CD4-positive, alpha-beta T cell (primary cell): Measurements from ENCODE around the gene ELFN1. TPM values are rescaled to one million over a fixed set of nuclear protein-coding genes. Genes with fewer than 3 reads are reported as not detected.
"Not testable (repeated sequence)": the region's sequence is repeated elsewhere in the genome, so short reads cannot be mapped to it uniquely, and the experiment has no call there.

Experiments used
- ATAC-seq: fragments of 200-7000 bp; cut with Tn5 transposase; one replicate; pipeline ENCODE4 v1.10.0; 2022; ENCODE audit warnings: mild to moderate bottlenecking; ENCODE audit not compliant: poor library complexity
- CTCF ChIA-PET: fragments of 350-600 bp; sonication (Branson Sonifier 250); formaldehyde crosslinking; loops from one replicate; lab custom pipeline; 2021; ENCODE audit warnings: antibody characterized with exemption, inconsistent platforms; lab: Charles Lee
- POLR2A ChIA-PET: fragments of 350-600 bp; sonication (Branson Sonifier 250); formaldehyde crosslinking; loops from one replicate; lab custom pipeline; 2021; ENCODE audit warnings: antibody characterized with exemption, inconsistent platforms; lab: Charles Lee
- DNase-seq, 14 experiments: peaks; one replicate each; pipeline ENCODE4 v3.0.0-alpha.2; 2013 to 2020; ENCODE audit warnings: mixed read lengths in 2 of 14
- H3K27ac ChIP-seq, 2 donors: one replicate each; pipeline versions ENCODE4 v1.5.1 to v1.7.0; 2013; ENCODE audit warnings: low read length in 2 of 2, low read depth in 1 of 2, mild to moderate bottlenecking in 1 of 2
- H3K27me3 ChIP-seq, 2 experiments: 1 replicate in 1 of 2; 2 replicates in 1 of 2; pipeline versions ENCODE4 v1.6.1 to v1.7.0; 2013; ENCODE audit warnings: low read length in 2 of 2, control low read depth in 1 of 2, mild to moderate bottlenecking in 1 of 2, moderate library complexity in 1 of 2; ENCODE audit not compliant: insufficient read depth in 2 of 2, control insufficient read depth in 1 of 2
- H3K36me3 ChIP-seq: one replicate; pipeline ENCODE4 v1.6.1; 2013; ENCODE audit warnings: low read length, control low read depth; ENCODE audit not compliant: insufficient read depth
- H3K4me1 ChIP-seq: one replicate; pipeline ENCODE4 v1.6.1; 2013; ENCODE audit warnings: low read length, control low read depth; ENCODE audit not compliant: insufficient read depth
- H3K4me3 ChIP-seq: one replicate; pipeline ENCODE4 v1.5.1; 2013; ENCODE audit warnings: mild to moderate bottlenecking, low read length, moderate library complexity
- H3K9me3 ChIP-seq, 2 experiments: 1 replicate in 1 of 2; 2 replicates in 1 of 2; pipeline versions ENCODE4 v1.6.1 to v1.7.0; 2013; ENCODE audit warnings: low read length in 2 of 2, mild to moderate bottlenecking in 2 of 2, control low read depth in 1 of 2, moderate library complexity in 1 of 2; ENCODE audit not compliant: control insufficient read depth in 1 of 2, insufficient read depth in 1 of 2
- H3K27ac Mint-ChIP-seq: one replicate; pipeline ENCODE4 v1.8.0; 2020; ENCODE audit warnings: mixed read lengths
- H3K27me3 Mint-ChIP-seq: one replicate; pipeline ENCODE4 v1.8.0; 2021; ENCODE audit warnings: mixed read lengths
- H3K36me3 Mint-ChIP-seq: one replicate; pipeline ENCODE4 v1.8.0; 2021; ENCODE audit warnings: low read depth, mixed read lengths
- H3K4me1 Mint-ChIP-seq: one replicate; pipeline ENCODE4 v1.8.0; 2021; ENCODE audit warnings: low read depth, mixed read lengths
- H3K4me3 Mint-ChIP-seq: one replicate; pipeline ENCODE4 v1.8.0; 2020; ENCODE audit warnings: mild to moderate bottlenecking, mixed read lengths
- H3K9me3 Mint-ChIP-seq: one replicate; pipeline ENCODE4 v1.8.0; 2020; ENCODE audit warnings: mixed read lengths
- CTCF ChIP-seq: fragments of 200-600 bp; IDR thresholded peaks from one replicate; pipeline ENCODE4 v1.8.0; 2022; ENCODE audit warnings: antibody characterized with exemption, mild to moderate bottlenecking
- intact Hi-C, 2 experiments: fragments of 100-400 bp; cut with DNase I in 1 of 2; cut with micrococcal nuclease in 1 of 2; formaldehyde crosslinking; loops; one replicate each; pipeline versions ENCODE4 v1.15.1 to v1.9.0; 2023 to 2025; cut with DNase I, micrococcal nuclease
- total RNA-seq, 174 experiments: library from RNA in 2 of 174; stranded (reverse) in 2 of 174; gene quantifications; one replicate each; pipeline ENCODE4 v1.2.3 and lab custom pipeline; 2021 to 2026

Gene ELFN1
- total RNA-seq, 2 experiments from 2014 or later = not detected

DNA sequence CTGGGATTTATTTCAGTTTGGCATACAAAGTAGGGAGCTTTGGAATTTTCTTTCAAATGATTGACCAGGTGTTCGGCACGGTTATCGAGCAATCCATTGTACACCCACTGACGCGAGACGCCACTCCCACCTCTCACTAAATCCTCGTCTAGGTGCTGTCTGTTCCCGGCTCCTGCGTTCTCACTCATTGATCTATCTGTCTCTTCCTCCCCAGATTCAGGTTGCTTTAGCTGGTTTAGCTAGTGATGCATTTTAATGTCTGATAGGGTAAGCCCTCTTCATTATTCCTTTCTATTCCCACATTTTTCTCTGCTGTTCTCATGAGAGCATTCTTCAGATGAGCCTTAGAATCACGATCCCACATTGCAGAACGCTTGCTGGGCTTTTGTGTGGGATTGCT, 91.7 kb downstream of the ELFN1 start:
- ATAC-seq = no peak
- CTCF ChIA-PET = no interaction called here
- H3K36me3 Mint-ChIP-seq = no peaks in the 10 kb centered on the region

GRCh38 chr7:1762238-1762945, 92.3 kb downstream of the ELFN1 start:
- Histone ChIP-seq H3K27me3 (peaks cover 4 to 9% of the 10 kb centered on the region in 2 experiments), H3K27ac (no peak overlapping the region), H3K9me3 (peaks cover 20 to 74% of the 10 kb centered on the region in 2 experiments), H3K4me1 (no peaks in the 10 kb centered on the region), H3K36me3 (no peaks in the 10 kb centered on the region), H3K4me3 (no peak overlapping the region)
- CTCF ChIA-PET = no interaction called here
- TF ChIP-seq CTCF = no peak
- Mint-ChIP-seq H3K4me1 (no peaks in the 10 kb centered on the region), H3K27me3 (no peaks in the 10 kb centered on the region), H3K9me3 (no peaks in the 10 kb centered on the region), H3K4me3 (no peak overlapping the region), H3K27ac (no peak overlapping the region), H3K36me3 (no peaks in the 10 kb centered on the region)
- POLR2A ChIA-PET = no interaction called here
- intact Hi-C loops = no loop called here
- no peak for DNase-seq
- no peak for ATAC-seq

More for the DNA sequence above, 91.7 kb downstream of the ELFN1 start:
- H3K27ac Mint-ChIP-seq = no peak overlapping the region
- Histone ChIP-seq H3K4me3 (no peak overlapping the region), H3K36me3 (no peaks in the 10 kb centered on the region), H3K9me3 (peaks cover 20 to 74% of the 10 kb centered on the region in 2 experiments), H3K4me1 (no peaks in the 10 kb centered on the region), H3K27me3 (peaks cover 4 to 9% of the 10 kb centered on the region in 2 experiments), H3K27ac (no peak overlapping the region)
- DNase-seq = no peak
- H3K9me3 Mint-ChIP-seq = no peaks in the 10 kb centered on the region
- H3K4me1 Mint-ChIP-seq = no peaks in the 10 kb centered on the region
- POLR2A ChIA-PET = no interaction called here
- intact Hi-C loops = no loop called here
- TF ChIP-seq CTCF = no peak
- no peaks in the 10 kb centered on the region for H3K27me3 Mint-ChIP-seq
- no peak overlapping the region for H3K4me3 Mint-ChIP-seq

DNA sequence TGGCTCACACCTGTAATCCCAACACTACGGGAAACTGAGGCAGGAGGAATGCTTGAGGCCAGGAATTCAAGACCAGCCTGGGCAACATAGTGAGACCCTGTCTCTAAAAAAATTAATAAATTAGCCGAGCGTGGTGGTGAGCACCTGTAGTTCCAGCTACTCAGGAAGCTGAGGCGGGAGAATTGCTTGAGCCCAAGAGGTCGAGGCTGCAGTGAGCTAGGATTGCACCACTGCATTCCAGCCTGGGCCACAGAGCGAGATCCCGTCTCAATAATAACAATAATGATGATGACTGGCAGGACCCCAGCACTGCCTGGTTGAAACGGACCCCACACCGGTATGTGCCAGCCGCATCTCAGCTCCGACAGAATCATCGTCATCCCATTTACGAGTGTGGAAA, 93.0 kb downstream of the ELFN1 start:
- ChIA-PET POLR2A (no interaction called here), CTCF (no interaction called here)
- H3K4me1 ChIP-seq = no peaks in the 10 kb centered on the region
- intact Hi-C loops = no loop called here
- no peak for DNase-seq
- no peak for ATAC-seq
- peaks cover 2 to 4% of the 10 kb centered on the region in 2 experiments for H3K27me3 ChIP-seq
- Mint-ChIP-seq H3K4me1 (no peaks in the 10 kb centered on the region), H3K9me3 (no peaks in the 10 kb centered on the region), H3K27ac (no peak overlapping the region), H3K36me3 (no peaks in the 10 kb centered on the region), H3K4me3 (no peak overlapping the region), H3K27me3 (no peaks in the 10 kb centered on the region)
- TF ChIP-seq CTCF = no peak
- H3K27ac ChIP-seq = no peak overlapping the region
- H3K9me3 ChIP-seq = peaks cover 20 to 74% of the 10 kb centered on the region in 2 experiments
- no peaks in the 10 kb centered on the region for H3K36me3 ChIP-seq
- no peak overlapping the region for H3K4me3 ChIP-seq

DNA sequence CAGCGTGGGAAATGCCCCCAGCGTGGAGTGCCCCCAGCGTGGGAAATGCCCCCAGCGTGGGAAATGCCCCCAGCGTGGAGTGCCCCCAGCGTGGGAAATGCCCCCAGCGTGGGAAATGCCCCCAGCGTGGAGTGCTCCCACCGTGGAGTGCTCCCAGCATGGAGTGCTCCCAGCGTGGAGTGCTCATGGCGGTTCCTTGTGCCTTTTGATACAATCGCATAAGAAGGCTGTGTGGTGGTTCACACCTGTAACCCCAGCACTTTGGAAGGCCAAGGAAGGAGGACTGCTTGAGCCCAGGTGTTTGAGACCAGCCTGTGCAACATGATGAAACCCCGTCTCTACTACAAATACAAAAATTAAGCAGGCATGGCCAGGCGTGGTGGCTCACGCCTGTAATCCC, 93.8 kb downstream of the ELFN1 start:
- not testable (repeated sequence) for H3K9me3 Mint-ChIP-seq

More for the DNA sequence above, 93.8 kb downstream of the ELFN1 start:
- H3K36me3 Mint-ChIP-seq, CTCF ChIA-PET, H3K27ac Mint-ChIP-seq, H3K27me3 ChIP-seq, H3K27ac ChIP-seq, intact Hi-C loops, DNase-seq, H3K4me1 ChIP-seq, H3K36me3 ChIP-seq, H3K4me3 Mint-ChIP-seq, POLR2A ChIA-PET, H3K4me3 ChIP-seq, ATAC-seq, H3K4me1 Mint-ChIP-seq, H3K27me3 Mint-ChIP-seq: not testable (repeated sequence)
- H3K9me3 ChIP-seq = peaks cover 20 to 68% of the 10 kb centered on the region in 2 experiments
